RPMI8226 (cell line): Measurements from ENCODE around the gene SGCD.
A peak's percentile ranks its signal among the peaks of the same experiment; 100 is the strongest.

ENCODE experiments used
- DNase-seq: peaks from one replicate; pipeline ENCODE4 v3.0.0-alpha.2; 2015

SGCD gene

GRCh38 chr5:156815988-156816599, 489.1 kb downstream of the SGCD start:
- peak; percentile 27 for DNase-seq
